ENCODE results near the gene ALPL. TPM values are rescaled to one million over a fixed set of nuclear protein-coding genes. Genes with fewer than 3 reads are reported as not detected.

ALPL gene
- total RNA-seq, 6 donors from 2014 or later: 72.3 to 327 (median 182) TPM

DNA sequence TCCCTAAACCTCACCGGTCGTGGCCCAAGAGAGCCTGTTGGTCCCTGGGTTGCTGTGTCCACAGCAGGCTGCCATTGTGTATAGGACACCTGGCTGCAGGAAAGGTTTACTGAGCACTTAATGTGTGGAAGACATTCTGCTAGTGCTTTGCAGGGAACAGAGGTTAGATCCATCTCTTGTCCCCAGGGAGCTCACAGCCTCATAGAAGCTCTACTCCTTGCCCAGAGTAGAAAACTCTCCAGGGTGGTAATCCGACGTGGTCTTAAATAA is 16.9 kb upstream of the ALPL start:
- no peak for DNase-seq
- TF ChIP-seq EP300 (IDR thresholded peaks at IDR 0.05) (no peak), POLR2AphosphoS5 (IDR thresholded peaks at IDR 0.05) (no peak), POLR2A (IDR thresholded peaks at IDR 0.05) (no peak), CTCF (IDR thresholded peaks at IDR 0.05) (no peak)
- Histone ChIP-seq H3K27me3 (no peaks in the 10 kb centered on the region), H3K4me3 (no peak overlapping the region), H3K9me3 (no peaks in the 10 kb centered on the region), H3K27ac (no peak overlapping the region), H3K36me3 (no peaks in the 10 kb centered on the region), H3K4me1 (peaks cover 0 to 10% (median 2%) of the 10 kb centered on the region in 4 donors)
- ATAC-seq (ENCODE audit: low FRiP score in 2 of 2): no peak
- WGBS, 2 donors: 59 to 61% methylated on average over 4 of the region's 4 CpGs

- no peak for ATAC-seq (ENCODE audit: low FRiP score in 2 of 2)
- Histone ChIP-seq H3K27me3 (no peaks in the 10 kb centered on the region), H3K9me3 (no peaks in the 10 kb centered on the region), H3K36me3 (no peaks in the 10 kb centered on the region), H3K4me3 (no peak overlapping the region), H3K27ac (no peak overlapping the region), H3K4me1 (peaks cover 0 to 10% (median 2%) of the 10 kb centered on the region in 4 donors)
- no peak for DNase-seq
- TF ChIP-seq EP300 (IDR thresholded peaks at IDR 0.05) (no peak), CTCF (IDR thresholded peaks at IDR 0.05) (no peak), POLR2A (IDR thresholded peaks at IDR 0.05) (no peak), POLR2AphosphoS5 (IDR thresholded peaks at IDR 0.05) (no peak)
- WGBS, 2 donors: 73 to 77% methylated on average over 4 to 6 of the region's 6 CpGs
Observed at GRCh38 chr1:21494196-21494595, 15.0 kb upstream of the ALPL start.

- WGBS, 2 donors: 88 to 92% methylated on average over 5 to 7 of the region's 7 CpGs
Observed at GRCh38 chr1:21495225-21495820, 13.9 kb upstream of the ALPL start.

DNA sequence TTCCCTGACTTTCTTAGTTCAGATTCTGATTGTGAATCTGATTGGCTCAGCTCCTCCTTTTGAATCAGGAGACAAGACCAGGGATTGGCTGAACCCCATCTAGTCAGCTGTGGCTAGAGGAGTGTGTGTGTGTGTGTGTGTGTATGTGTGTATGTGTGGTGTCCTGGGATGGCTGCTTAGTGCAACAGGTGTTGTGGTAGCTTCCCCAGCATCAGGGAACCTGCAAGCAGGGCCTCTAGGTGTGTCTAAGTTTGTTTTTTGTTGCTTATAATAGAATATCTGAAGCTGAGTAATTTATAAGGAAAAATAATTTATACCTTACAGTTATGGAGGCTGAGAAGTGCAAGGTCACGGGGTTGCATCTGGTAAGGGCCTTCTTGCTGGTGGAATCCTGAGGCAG is 13.2 kb upstream of the ALPL start:
- H3K27ac ChIP-seq: no peak overlapping the region
- H3K4me3 ChIP-seq: no peak overlapping the region
- no peaks in the 10 kb centered on the region for H3K36me3 ChIP-seq
- H3K27me3 ChIP-seq: no peaks in the 10 kb centered on the region
- no peaks in the 10 kb centered on the region for H3K9me3 ChIP-seq
- 85 to 97% methylated on average over 1 of the region's 1 CpG for WGBS, 2 donors
- no peak for DNase-seq
- ATAC-seq (ENCODE audit: low FRiP score in 2 of 2): no peak
- no peak for TF ChIP-seq EP300 (IDR thresholded peaks at IDR 0.05)
- TF ChIP-seq CTCF (IDR thresholded peaks at IDR 0.05): no peak
- no peak for TF ChIP-seq POLR2A (IDR thresholded peaks at IDR 0.05)
- no peak for TF ChIP-seq POLR2AphosphoS5 (IDR thresholded peaks at IDR 0.05)
- H3K4me1 ChIP-seq: peaks cover 0 to 10% (median 2%) of the 10 kb centered on the region in 4 donors

More at GRCh38 chr1:21495225-21495820, 13.9 kb upstream of the ALPL start:
- Histone ChIP-seq H3K9me3 (no peaks in the 10 kb centered on the region), H3K4me1 (peaks cover 0 to 10% (median 2%) of the 10 kb centered on the region in 4 donors), H3K27ac (no peak overlapping the region), H3K36me3 (no peaks in the 10 kb centered on the region), H3K4me3 (no peak overlapping the region), H3K27me3 (no peaks in the 10 kb centered on the region)
- ATAC-seq (ENCODE audit: low FRiP score in 2 of 2) (no peak), DNase-seq (no peak)
- TF ChIP-seq POLR2AphosphoS5 (IDR thresholded peaks at IDR 0.05) (no peak), CTCF (IDR thresholded peaks at IDR 0.05) (no peak), POLR2A (IDR thresholded peaks at IDR 0.05) (no peak), EP300 (IDR thresholded peaks at IDR 0.05) (no peak)

GRCh38 chr1:21496886-21497285 is 12.3 kb upstream of the ALPL start:
- WGBS, 2 donors: 82 to 88% methylated on average over 2 to 3 of the region's 3 CpGs
- no peaks in the 10 kb centered on the region for H3K36me3 ChIP-seq
- TF ChIP-seq POLR2A (IDR thresholded peaks at IDR 0.05): no peak
- no peak for TF ChIP-seq POLR2AphosphoS5 (IDR thresholded peaks at IDR 0.05)

More at GRCh38 chr1:21496886-21497285, 12.3 kb upstream of the ALPL start:
- ATAC-seq (ENCODE audit: low FRiP score in 2 of 2) (no peak), DNase-seq (no peak)
- peaks cover 0 to 4% (median 2%) of the 10 kb centered on the region in 4 donors for H3K4me1 ChIP-seq
- no peak overlapping the region for H3K27ac ChIP-seq
- H3K9me3 ChIP-seq: no peaks in the 10 kb centered on the region
- no peaks in the 10 kb centered on the region for H3K27me3 ChIP-seq
- H3K4me3 ChIP-seq: no peak overlapping the region

All from upper lobe of left lung (tissue), 6 donors.